Hematopoietic multipotent progenitor cell treated with erythropoietin and hydrocortisone succinate and interleukin-3 and kit ligand, for 4 days (in vitro differentiated cells): Measurements from ENCODE around the gene RNF40.
A peak's percentile ranks its signal among the peaks of the same experiment; 100 is the strongest.

Source experiments
- DNase-seq: peaks from one replicate; pipeline ENCODE4 v3.0.0-alpha.2; 2015

The RNF40 gene

DNA sequence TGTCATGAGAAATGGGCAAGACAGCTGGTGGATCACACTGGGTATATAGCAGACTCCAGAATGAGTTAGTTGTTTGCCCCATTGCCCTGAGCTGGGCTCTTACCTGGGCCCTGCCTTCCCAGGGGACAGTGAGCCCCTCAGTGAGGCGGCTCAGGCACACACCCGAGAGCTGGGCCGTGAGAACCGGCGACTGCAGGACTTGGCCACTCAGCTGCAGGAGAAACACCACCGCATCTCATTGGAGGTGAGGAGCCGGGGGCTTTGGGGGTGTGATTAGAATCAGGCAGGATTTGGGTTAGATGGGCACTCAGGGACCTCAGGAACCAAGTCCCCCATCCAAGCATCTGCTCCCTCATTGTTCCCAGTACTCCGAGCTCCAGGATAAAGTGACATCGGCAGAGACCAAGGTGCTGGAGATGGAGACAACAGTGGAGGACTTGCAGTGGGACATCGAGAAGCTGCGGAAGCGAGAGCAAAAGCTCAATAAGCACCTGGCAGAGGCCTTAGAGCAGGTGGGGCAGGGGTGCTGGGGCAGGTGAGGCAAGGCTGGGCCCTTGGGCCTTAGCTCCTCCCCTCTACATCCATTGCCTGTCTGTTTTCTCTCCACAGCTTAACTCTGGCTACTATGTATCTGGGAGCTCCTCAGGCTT lies 2.8 kb downstream of the RNF40 start:
- no peak for DNase-seq

DNA sequence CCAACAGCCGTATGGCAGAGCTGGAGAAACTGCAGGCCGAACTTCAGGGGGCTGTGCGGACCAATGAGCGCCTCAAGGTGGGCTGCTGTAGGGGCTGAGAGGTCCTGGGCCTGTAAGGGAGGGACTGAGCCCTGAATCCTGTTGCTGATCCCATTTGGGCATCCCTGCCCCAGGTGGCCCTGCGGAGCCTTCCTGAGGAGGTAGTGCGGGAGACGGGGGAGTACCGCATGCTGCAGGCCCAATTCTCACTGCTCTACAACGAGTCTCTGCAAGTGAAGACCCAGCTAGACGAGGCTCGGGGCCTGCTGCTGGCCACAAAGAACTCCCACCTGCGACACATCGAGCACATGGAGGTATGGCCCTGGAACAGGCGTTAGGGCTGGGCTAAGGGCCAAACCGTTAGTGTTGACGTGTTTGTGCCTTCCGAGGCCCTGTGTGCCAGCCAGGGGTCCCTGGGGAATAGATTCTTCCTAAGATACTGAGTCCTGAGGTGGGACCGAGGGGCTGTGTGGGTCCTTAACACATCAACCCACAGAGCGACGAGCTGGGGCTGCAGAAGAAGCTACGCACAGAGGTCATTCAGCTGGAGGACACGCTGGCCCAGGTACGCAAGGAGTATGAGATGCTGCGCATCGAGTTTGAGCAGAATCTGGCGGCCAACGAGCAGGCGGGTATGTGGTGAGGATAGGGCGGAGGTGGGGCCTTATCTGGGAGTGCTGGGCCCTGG lies 4.2 kb downstream of the RNF40 start:
- peak; percentile 83 for DNase-seq

DNA sequence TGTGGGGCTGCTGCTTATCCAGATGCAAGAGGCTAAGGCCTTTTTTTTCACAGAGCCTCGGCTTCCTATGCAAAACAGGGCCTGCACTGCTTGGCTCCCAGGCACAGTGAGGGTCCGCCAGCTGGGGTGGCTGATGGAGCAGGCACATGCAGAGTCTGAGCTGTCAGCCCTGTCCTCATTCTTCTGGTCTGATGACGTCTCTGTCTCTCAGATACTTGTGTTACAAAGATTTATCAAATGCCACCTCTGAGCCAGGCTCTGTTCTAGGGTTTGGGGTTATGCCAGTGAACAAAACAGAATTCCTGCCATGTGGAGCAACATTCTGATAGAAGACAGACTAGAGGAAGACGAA lies 4.8 kb downstream of the RNF40 start:
- DNase-seq, result no peak

DNA sequence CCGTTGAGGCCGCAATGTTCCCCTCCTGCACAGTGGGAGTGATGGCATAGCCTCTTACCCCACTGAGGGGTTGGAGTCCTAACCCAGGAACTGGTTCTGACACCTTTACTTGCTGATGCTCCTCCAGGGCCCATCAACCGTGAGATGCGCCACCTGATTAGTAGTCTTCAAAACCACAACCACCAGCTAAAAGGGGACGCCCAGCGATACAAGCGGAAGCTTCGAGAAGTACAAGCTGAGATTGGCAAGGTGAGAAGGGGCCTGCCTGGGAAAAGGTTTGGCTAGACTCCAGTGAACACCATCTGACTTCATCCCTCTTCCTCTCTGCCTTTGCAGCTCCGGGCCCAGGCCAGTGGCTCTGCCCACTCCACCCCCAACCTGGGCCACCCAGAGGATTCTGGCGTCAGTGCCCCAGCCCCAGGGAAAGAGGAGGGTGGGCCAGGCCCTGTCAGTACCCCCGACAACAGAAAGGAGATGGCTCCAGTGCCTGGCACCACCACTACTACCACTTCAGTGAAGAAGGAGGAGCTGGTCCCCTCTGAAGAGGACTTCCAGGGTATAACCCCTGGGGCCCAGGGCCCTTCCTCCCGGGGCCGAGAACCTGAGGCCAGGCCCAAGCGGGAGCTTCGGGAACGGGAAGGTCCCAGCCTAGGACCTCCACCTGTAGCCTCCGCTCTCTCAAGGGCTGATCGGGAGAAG lies 5.8 kb downstream of the RNF40 start:
- DNase-seq, result no peak

DNA sequence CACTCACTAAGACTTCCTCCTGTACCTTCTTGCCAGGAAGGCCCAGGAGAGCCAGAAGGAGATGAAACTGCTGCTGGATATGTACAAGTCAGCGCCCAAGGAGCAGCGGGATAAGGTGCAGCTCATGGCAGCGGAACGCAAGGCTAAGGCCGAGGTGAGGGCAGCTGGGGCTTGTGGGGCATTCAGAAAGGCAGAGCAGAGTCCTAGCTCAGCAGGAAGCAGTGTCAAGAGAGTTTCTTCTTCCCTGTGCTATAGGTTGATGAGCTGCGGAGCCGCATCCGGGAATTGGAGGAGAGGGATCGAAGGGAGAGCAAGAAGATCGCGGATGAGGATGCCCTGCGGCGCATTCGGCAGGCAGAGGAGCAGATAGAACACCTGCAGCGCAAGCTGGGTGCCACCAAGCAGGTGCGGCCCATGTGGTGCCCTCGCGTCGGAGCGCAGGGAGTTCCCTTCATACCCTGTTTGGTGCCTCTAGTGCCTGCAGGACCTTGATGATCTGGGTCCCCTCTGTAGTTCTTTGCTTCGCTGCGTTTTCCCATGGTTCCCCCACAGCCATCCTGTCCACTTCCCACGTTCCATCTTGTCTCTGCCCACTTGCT lies 6.6 kb downstream of the RNF40 start:
- DNase-seq, result no peak

DNA sequence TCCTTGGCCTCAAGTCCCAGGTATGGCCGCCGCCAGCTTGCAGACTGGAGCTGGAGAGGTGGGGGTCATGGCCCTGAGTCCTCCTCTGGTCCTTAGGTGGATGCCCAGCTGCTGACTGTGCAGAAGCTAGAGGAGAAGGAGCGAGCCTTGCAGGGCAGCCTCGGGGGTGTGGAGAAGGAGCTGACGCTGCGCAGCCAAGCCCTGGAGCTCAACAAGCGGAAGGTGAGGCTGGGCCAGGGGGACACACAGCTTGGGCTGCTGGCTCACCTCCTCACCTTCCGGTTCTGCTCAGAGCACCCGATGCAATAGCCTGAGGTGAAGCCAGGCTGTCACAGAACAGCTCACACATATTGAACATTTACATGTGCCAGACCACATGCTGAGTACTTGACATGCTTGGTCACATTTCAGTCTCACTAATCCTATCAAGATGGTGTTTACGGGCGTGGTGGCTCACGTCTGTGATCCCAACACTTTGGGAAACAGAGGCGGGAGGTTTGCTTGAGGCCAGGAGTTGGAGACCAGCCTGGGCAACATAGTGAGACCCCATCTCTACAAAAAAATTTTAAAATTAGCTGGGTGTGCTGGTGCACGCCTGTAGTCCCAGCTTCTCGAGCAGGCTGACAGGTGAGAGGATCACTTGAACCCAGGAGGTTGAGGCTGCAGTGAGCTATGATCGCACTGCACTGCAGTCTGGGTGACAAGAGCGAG lies 7.4 kb downstream of the RNF40 start:
- no peak for DNase-seq

DNA sequence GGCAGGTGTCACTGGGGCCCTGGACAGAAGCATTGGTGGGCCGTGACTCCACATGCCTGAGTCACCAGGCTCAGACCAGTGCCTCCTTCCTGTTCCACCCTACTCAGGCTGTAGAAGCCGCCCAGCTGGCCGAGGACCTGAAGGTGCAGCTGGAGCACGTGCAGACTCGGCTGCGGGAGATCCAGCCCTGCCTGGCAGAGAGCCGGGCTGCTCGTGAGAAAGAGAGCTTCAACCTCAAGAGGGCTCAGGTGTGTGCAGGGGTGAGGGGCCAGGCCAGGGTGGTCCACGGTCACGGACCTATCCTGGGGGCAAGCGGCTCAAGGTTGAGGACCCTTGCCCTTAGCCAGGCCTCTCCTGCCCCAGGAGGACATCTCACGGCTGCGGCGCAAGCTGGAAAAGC lies 9.6 kb downstream of the RNF40 start:
- no peak for DNase-seq

DNA sequence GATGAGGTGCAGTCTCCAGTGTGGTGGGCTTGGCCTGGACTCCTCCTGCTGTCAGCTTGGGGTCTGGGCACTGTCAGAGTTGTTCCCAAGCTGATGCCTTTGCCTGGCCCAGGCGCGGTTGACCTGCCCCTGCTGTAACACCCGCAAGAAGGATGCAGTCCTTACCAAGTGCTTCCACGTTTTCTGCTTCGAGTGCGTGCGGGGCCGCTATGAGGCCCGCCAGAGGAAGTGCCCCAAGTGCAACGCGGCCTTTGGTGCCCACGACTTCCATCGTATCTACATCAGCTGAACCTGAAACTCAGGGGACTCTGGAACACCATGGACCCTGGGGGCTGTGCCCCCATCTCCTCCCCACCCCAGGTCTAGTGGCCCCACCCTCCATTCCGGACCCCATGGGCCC lies 11.7 kb downstream of the RNF40 start:
- DNase-seq, result no peak

DNA sequence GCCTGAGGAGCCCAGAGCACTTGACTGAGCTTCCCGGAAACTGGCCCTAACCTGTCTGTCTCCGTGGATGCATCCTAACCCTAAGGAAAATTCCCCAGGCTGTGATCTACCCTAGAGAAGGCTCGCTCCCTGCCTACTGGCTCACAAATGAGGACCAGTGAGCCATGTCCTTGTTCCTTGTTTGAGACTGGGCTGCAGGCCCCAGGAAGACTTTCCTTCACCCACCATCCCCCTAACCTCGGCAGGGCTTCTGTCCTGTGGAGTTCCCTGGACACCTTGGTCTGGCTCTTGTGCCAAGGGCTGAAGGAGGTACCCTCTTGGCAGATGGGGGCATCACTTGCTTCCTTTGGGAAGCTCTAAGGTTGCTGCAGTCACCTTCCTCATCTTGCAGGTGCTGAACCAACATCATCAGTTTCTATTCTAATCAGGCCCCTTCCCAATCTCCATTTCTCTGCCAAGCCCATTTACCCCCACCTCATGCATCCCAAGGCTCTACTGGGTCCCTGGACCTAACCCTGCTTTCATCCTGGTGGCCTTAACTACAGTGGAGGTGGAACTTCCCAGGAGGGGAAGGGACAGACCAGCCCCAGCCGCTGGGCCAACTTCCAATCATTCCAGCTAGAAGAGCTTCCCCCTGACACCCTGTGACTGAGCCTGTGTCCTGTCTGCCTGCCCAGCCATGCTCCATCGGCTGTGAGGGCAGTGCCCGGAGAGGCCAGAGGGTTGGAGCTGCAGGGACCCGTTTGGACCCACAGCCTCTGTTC lies 12.4 kb downstream of the RNF40 start:
- DNase-seq, result no peak

DNA sequence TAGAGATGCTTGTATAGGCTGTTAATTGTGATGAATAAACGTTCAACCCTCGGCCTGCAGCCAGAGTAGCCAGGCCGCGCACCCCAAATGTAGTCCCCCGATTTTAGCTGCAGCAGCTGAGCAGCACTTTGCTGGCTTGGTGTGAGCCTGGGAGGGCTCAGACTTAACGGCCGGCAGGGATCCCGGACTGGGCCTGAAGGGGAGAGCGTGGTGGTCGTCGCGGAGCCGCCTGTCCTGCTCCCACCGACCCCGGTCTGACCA lies 12.9 kb downstream of the RNF40 start:
- DNase-seq, result no peak

DNA sequence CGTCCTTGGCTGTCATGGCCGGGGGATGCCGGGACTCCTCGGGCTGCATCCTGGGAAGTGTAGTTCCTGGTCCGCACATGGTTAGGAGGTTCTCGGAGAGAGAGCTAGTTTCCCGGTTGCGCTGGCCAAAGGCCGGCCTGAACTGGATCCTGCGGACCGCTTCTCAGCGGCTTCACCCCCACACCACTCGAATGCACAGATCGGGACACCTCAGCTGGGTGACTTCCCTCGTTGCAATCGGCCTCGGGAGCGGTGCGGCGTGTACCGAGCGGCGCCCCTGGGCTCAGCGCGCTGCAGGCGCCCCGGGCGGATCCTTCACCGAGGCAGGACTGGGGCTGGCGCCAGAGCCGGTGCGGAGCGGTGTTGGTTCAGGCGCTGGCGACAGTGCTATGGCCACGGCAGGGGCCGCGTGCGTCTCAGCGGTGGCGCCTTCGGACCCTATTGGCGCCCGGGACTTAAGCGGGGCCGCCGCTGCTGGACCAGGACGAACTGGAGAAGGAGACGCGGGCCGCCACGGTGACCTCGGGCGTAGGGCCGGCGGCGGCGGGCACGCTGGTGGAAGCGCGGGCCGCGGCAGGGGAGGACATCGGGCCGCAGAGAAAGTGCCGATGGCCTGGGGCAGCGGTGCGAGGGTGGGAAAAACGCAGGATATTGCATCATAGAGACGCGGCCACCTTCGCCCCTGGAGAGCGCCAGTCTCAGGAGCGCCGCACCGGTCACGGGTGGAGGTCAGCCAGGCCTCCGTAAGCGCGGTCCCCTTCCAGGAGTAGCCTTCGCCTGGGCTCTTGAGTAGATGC lies 13.5 kb downstream of the RNF40 start:
- DNase-seq, result peak; percentile 94

DNA sequence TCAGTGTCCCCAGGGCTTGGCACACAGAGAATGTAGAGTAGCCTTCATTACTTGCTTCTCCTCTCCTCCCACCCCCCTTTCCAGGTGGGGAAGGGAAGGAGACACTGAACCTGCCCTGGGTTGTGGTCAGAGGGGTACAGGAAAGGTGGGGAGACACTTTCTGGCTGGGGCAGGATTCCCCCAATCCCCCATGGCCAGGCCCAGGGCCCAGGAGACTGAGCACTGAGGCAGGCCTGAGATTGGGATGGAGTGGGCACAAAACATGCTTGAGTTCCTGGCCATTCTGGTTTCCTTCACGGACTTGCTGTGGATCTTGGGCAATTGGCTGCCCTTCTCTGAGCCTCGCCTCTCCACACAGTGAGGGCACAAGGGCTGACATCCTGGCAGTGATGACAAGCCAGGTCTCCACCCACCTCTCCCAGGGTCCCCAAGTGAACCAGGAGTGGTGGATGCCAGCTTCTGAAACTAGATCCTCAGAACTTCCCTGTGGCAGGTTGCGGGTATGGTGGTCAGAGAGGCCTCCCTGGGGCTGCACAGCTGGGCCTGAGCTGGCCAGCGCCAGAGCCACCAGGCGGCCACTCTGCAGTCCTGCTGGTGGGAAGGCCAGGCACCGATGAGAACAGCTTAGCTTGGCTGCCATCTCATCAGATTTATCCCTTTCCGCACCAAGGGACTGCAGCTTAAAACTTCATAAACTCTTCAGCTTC lies 15.6 kb downstream of the RNF40 start:
- no peak for DNase-seq

DNA sequence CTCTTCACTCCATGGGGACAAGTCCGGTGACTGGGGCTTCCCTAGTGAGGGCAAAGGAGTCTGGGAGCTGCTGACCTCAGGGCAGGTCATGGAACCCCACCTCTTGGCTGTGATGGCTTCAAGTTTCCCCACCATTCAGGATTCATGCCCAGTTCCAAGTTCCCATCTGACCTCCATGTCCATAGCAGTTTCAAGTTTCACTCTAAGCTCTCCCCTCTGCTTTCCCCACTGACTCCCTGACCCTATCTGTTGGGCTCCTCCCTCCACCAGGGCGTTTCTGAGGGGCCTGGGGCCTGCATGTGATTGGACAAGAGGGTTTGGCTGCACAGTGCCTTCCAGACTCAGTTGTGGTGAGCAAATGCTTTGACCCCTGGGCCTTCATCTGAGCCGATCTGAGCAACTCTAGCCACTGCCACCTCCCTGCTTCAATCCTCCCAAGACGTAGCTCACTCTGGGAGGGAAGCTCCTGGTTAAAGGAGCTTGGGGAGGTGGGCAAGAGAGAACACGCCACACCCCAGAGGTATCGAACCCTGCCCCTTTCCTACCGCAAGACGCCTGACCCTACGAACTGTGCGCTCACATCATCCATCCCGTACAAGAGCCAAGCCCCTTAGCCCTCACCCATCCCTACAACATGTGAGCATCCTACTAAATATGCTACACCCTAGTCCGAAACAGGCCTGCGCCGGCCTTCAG lies 16.6 kb downstream of the RNF40 start:
- DNase-seq, result peak; percentile 38

DNA sequence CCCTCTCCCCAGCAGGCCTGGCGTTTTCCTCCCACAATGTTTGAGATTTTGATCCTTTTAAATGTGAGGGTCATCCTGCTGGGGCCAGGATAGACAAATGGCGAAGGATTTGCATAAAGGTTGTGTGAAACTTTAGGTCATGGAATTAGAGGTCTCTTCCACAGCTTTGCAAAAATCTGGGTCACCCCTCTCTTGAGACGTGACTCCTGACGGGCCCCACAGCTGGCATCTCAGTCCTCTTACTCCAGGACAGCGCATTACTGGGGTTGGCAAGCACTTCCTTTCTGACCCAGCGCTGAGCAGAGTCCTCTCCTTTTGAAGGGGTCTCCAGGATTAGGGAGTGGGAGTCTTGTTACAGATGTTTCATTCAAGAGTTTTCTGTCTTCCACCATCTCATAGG lies 17.5 kb downstream of the RNF40 start:
- DNase-seq, result no peak

DNA sequence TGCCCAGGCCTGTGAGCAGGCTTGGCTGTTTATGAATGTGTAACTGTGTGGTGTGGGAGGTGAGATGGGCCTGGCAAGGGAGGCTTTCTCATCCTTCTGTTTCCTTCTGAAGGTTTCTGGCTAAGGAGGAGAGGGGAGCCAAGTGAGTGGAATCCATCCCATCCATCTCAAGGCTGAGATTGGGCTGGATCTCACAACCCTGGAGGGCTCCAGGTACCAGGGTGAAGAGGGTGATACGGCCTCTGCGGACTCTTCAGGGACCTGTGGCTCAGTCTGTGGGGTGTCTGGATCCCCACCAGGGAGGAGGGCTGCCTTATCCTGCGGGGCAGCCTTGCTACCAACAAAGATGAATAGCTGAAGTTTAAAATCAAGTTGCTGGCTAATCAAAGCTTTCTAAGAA lies 17.9 kb downstream of the RNF40 start:
- no peak for DNase-seq

DNA sequence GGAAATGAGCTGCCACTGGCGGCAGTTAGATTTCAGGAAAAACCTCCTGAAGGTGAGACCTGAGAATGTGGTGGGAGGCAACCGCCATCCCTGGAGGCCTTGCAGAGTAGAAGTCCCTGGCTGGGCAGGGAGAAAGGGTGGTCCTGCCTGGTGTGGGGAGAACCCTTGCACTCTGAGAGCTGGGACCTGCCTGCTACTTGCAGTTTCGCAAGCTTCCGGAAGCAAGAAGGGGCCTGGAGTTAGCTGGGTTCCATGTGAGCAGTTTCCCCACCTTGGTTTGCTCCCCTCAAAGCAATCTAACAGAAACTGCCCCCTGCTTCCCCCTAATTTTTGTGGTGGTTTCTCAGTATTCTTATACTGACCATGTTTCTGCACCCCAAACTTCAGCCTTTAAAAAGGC lies 18.4 kb downstream of the RNF40 start:
- peak; percentile 35 for DNase-seq

DNA sequence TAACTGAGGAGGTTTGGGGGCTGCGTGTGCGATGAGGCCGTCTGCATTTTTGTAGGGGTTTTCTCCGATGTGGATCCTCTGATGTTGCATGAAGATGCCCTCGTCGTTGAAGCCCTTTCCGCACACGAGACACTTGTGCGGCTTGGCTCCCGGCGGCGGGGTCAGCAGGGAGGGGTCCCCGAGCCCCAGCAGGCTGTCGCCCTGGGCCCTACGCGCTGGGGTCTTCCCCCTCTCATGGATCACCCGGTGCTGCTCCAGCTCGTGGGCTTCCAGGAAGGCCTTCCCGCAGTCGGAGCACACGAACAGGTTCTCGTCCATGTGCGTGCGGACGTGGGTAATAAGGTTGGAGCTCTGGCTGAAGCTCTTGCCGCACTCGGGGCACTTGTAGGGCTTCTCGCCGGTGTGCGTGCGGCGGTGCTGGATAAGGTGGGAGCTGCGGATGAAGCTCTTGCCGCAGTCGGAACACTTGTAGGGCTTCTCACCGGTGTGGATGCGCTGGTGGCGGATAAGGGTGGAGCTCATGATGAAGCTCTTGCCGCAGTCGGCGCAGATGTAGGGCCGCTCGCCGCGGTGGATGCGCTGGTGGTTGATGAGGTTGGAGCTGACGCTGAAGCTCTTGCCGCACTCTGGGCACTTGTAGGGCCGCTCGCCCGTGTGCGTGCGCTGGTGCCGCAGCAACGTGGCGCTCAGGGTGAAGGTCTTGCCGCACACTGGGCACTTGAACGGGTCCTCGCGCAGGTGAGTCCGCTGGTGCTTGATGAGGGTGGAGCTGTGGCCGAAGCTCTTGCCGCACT lies 20.6 kb downstream of the RNF40 start:
- DNase-seq, result no peak

DNA sequence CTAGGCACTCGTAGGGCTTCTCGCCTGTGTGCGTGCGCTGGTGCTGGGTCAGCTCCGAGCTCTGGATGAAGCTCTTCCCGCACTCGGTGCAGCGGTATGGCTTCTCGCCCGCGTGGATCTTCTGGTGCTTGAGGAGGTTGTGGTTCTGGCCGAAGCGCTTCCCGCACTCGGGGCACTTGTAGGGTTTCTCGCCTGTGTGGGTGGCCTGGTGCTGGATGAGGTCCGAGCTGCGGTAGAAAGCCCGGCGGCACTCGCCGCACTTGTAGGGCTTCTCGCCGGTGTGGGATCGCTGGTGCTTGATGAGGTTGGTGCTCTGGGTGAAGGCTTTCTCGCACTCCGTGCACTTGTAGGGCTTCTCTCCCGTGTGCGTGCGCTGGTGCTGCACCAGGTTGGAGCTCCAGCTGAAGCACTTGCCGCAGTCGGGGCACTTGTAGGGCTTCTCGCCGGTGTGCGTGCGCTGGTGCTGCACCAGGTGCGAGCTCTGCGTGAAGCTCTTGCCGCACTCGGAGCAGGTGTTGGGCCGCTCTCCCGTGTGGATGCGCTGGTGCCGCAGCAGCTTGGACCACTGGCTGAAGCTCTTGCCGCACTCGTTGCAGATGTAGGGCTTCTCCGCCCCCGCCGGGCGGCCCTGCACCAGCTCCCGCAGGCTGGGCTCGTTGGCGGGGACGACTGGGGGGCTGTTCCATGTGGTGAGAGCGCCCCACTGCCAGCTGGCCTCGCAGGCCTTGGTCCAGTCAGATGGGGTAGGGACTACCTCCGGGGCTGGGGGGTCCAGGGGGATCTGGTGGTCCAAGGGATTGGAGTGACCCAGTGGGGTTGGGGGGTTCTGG lies 21.4 kb downstream of the RNF40 start:
- no peak for DNase-seq

DNA sequence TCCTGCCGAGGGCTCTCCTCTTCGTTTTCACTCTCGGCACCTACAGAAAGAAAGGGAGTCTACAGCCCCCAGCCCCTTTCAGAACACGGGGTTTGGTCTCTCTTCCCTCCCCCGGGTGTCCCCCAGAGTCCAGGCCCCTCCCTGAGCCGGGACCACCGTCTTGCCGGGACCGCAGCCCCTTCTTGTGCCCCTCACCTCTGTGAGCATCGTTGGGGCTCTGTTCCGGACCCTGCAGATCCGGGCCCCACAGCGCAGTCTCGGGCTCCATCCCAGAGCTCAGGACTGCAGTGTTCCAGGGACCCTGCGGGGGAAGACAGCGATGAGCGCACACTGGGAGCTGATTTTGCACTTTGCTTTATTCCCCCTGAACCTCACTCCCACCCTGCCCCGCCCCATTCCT lies 22.1 kb downstream of the RNF40 start:
- no peak for DNase-seq
